LNCAP (cell line): ENCODE results near the gene COG4.

Experiments used
- TF ChIP-seq, protein P1 (sequence below): fragments of 450-650 bp; IDR thresholded peaks from 2 replicates; pipeline ENCODE4 v1.5.1; 2017; ENCODE audit warnings: mild to moderate bottlenecking

Gene COG4

DNA sequence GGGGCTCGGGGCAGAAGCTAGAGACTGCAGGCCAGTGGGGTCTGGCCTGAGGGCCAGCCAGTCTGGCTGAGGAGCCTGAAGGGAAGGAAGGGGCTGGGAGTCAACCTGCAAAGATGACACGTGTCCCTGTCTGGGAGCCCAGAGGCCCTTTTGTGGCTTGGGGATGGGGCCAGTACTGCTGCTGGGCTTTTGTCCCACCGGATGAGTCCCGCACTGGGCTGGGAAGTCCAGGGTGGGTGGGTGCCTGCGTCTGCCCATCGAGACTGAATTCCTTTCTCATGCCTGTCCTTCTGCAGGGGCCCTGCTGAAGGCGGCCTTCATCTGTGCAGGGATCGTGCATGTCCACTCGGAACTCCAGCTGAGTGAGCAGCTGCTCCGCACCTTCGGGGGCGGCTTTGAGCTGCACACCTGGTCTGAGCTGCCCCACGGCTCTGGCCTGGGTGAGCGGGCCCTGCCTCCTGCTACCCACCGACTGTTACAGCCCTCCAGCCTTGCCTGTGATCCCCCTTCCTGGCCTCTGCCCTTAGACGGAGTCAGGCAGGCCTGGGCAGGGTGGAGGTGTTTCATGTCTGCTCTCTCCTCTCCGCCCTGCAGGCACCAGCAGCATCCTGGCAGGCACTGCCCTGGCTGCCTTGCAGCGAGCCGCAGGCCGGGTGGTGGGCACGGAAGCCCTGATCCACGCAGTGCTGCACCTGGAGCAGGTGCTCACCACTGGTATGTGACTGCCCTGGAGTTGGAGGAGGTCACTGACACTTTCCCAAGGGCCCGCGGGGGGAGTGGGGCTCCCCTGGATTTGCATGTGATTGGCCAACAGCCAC is 48.1 kb downstream of the COG4 start:
- TF ChIP-seq, protein P1, sequence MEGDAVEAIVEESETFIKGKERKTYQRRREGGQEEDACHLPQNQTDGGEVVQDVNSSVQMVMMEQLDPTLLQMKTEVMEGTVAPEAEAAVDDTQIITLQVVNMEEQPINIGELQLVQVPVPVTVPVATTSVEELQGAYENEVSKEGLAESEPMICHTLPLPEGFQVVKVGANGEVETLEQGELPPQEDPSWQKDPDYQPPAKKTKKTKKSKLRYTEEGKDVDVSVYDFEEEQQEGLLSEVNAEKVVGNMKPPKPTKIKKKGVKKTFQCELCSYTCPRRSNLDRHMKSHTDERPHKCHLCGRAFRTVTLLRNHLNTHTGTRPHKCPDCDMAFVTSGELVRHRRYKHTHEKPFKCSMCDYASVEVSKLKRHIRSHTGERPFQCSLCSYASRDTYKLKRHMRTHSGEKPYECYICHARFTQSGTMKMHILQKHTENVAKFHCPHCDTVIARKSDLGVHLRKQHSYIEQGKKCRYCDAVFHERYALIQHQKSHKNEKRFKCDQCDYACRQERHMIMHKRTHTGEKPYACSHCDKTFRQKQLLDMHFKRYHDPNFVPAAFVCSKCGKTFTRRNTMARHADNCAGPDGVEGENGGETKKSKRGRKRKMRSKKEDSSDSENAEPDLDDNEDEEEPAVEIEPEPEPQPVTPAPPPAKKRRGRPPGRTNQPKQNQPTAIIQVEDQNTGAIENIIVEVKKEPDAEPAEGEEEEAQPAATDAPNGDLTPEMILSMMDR, result no peak

DNA sequence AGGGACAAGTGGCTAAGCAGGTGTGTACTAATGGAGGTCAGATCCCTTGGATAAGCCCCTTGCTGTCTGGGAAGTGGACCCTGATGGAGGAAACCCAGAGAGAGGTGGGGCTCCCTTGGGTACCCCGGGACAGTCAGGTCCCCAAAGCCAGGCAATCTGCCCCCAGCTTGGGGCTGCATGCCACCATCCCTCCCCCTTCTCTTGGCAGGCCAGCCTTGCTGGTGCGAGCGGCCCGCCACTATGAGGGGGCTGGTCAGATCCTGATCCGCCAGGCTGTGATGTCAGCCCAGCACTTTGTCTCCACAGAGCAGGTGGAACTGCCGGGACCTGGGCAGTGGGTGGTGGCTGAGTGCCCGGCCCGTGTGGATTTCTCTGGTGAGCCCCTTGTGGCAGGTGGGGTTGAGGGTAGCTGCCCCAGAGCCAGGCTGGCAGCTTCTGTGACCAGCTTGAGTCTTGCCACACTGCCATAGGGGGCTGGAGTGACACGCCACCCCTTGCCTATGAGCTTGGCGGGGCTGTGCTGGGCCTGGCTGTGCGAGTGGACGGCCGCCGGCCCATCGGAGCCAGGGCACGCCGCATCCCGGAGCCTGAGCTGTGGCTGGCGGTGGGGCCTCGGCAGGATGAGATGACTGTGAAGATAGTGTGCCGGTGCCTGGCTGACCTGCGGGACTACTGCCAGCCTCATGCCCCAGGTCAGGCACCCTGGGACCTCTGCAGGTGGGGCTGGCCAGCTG is 48.9 kb downstream of the COG4 start:
- TF ChIP-seq, protein P1, result no peak

DNA sequence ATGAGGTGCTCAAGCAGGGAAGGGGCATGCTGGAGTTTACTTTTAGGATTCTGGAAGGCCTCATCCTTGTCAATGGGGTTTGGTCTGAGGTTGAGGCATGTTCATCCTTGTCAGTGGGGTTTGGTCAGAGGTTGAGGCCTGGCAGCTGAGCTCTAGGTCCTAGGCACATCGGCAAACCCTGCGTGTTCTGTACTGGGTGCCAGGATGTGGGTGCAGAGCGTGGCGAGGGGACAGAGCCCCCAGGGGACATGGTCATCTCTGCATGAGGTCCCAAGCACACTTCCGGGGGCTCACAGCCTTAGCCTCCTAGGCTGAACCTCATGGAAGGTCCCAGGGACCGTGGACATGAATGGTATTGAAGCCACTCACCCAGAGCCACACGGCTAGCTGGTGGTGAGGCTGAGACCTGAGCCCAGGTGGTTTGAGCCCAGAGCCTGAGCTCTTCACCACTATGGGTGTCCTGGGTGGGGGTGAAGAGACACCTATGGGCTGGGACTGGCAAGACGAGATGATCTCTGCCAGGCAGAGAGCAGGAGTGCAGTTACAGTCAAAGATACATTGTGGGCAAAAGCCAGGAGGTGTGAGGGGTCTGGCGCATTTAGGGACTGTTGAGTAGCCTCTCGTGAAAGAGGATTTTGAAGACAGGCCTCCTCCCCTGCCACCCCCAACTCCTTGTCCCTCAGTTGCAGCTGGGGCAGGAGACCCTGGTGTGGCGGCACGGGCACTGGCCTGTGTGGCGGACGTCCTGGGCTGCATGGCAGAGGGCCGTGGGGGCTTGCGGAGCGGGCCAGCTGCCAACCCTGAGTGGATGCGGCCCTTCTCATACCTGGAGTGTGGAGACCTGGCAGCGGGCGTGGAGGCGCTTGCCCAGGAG is 49.7 kb downstream of the COG4 start:
- TF ChIP-seq, protein P1, result no peak

DNA sequence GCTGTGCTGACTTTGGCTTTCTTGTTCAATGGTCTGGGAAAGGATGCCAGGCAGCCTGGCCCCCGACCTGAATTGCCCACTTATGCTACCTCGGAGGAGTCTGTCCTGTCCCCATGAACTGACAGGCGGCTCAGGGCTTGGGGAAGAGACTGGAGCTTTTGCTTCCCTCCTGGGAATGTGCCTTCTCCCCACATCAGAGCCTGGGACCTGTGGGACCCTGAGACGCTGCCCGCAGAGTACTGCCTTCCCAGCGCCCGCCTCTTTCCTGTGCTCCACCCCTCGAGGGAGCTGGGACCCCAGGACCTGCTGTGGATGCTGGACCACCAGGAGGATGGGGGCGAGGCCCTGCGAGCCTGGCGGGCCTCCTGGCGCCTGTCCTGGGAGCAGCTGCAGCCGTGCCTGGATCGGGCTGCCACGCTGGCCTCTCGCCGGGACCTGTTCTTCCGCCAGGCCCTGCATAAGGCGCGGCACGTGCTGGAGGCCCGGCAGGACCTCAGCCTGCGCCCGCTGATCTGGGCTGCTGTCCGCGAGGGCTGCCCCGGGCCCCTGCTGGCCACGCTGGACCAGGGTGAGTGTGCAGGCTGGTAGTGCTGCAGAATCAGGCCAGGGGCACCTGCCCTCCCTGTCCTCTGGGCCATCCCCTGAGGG is 50.4 kb downstream of the COG4 start:
- TF ChIP-seq, protein P1, result no peak

DNA sequence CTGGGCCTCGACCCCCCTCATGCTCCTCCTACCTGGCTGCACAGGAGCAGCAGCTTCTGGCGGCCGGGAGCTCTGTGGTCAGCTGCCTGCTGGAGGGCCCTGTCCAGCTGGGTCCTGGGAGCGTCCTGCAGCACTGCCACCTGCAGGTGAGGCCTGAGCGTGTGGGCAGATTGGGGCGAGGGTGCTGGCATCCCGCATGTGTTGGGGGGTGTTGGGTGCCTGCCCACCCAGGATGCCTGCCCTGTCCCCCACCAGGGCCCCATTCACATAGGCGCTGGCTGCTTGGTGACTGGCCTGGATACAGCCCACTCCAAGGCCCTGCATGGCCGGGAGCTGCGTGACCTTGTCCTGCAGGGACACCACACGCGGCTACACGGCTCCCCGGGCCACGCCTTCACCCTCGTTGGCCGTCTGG is 52.4 kb downstream of the COG4 start:
- TF ChIP-seq, protein P1, result peak; percentile 43

DNA sequence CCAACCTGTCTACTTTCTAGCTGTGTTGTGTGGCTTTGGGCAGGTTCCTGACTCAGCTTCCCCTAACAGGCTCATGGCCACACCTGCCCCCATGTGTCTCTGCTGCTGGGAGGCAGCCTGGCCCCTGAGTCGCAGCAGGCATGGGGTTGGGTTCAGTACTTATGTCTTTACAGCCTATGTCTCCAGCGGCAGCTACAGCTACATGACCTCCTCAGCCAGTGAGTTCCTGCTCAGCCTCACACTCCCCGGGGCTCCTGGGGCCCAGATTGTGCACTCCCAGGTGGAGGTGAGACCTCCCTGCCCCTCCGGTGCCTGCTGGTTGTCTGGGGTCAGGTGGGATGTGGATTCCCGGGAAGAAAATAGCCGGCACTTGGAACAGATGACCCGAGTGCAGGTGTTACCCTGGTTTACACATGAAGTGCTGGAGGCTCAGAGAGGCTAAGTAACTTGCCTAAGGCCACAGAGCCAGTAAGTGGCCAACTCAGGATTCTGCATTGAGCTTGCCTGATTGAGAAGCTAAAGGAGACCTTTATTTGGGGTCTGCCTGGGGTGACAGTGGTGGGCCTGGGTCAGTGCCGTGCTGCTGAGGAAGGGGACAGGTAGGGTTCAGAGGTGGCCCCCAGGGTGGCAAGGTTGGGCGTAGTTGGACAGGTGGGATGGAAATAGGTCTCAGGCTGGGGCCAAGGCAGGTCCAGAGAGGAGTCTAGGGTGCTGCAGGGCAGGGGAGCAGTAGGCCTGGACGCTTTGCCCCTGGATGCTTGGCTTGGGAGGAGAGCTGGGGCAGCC is 53.0 kb downstream of the COG4 start:
- TF ChIP-seq, protein P1, result no peak
